Activated T-helper 1 cell treated with anti-CD3 and anti-CD28 coated beads, Interleukin-2, amount 50 U/mL, for 16 hours (primary cell): ENCODE results near the gene NCK2.

Source experiments
- DNase-seq, 2 donors: peaks; one replicate each; pipeline ENCODE4 v3.0.0-alpha.2; 2020; ENCODE audit warnings: low read depth in 1 of 2, low spot score in 1 of 2

The NCK2 gene

DNA sequence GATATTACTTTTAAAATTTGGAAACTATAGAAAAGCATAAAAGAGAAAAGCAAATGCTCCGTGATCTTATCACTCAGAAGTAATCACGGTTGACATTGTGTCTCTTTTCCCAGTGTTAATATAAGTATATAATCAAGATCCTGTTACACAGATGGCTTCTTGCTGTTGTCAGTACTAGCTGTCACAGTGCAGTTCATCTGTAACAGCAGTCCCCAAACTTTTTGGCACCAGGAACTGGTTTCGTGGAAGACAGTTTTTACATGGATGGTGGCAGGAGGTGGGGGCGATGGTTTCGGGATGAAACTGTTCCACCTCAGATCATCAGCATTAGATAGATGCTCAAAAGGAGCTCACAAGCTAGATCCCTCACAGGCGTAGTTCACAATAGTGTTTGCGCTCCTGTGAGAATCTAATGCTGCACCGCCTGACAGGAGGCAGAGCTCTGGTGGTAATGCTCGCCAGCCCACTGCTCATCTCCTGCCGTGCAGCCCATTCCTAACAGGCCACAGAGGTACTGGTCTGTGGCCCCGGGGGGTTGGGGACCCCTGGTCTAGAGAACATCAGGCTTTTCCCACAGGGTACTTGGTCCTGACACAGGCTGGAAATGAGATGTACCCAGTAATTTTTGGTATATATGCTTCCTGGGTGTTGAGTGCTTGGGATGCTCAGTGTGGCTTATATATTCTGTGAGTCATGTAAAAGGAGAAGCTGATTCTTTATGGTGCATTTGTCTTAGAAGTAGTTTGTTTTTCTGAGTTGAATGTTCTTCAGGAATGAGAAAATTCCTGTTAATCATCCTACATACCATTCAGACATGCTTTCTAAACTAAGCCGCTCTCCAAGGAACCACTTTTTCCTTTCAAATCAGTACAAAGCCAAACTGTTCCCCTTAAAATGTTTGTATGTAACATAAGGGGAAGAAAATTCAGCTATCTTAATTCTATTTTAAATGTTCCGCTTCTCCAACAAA is 121.8 kb downstream of the NCK2 start:
- no peak for DNase-seq

DNA sequence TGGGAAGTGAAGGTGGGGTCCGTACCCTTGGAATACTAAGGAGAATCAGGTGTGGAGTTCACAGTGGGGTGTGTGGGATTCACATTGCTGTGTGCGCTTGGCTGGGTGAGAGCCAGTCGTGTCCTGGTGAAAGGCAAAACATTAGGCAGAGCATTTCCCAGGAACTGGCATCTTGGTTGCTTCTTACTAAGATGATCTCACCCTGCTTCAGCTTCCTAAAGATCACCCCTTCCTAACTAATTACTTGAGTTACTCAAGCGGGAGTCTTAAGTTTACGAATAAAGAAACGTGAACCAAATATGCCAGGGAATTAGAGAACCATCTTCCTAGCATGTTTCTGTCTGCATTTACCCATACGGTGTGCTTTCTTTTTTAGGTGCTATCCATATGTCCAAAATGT is 122.9 kb downstream of the NCK2 start:
- DNase-seq, result no peak

DNA sequence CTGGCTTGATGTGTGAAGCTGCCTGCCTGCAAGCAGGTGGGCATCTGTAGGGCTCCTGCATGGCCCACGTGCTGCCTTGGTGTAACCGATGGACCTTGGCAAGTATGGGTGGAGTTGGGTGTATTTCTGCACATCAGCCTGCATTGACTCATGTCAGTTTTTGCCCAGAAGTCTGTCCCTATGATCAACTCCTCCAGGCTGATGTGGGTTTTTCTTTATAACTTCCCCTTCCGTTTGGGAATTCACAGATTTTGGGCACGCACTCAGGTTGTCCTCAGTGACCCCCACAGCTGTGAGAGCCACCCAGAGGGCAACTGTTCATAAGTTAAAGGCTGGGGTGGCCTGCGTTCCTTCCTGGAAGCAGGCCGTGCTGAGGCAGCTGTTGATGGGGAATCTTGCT is 123.3 kb downstream of the NCK2 start:
- DNase-seq, result no peak

DNA sequence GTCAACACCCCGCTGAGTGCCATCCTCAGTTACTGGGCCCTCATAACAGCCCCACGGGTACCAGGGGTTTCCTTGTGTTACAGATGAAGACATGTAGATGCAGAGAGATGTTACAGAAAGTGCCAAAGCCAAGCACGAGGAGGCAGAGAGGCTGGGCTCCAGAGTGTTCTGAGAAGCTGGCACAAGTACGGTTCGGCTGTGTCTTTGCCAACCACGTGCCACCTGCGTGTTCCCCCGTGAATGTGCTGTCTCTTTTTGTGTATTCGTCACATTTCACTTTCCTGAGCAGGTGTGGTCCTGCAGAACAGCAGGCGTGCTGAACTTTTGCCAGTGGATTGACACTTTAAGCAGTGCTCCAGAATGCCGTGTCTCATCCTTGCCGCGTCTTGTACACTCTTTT is 124.6 kb downstream of the NCK2 start:
- no peak for DNase-seq

DNA sequence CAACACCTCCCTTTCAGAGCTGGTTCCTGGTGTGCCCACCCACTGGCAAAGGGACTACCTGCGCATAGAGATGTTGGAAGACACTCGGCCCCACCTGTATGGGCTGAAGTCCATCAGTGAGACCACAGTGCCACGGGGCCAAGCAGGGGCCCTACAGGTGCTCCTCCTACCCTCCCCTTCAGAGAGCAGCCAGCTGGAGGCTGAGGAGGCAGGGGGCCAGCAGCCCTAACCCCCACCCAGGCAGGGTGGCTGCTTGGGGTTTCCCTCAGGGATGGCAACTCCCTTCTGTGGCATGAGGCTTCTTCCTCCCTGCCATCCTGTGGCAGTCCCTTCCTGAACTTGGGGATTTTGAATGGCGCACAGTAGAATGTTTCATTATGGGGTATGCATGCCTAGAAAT is 125.3 kb downstream of the NCK2 start:
- no peak for DNase-seq

DNA sequence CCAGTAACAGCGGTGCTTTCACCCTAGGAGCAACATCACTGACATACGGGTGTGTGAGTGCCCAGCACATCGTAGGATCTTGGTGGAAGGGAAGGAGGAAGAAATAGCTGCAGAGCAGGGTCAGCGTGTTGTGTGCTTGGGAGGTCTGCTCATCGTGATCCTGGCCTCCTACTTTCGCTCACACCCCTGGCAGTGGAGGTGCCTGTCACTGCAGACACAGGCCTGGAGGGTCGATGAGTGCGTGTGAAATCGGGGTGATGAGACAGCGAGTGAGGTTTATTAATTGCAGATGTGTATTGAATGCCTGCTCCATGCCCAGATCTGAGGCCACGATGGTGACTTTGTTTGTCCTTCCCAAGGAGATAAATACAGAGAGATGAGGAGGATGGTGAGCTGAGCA is 126.1 kb downstream of the NCK2 start:
- DNase-seq, result no peak

DNA sequence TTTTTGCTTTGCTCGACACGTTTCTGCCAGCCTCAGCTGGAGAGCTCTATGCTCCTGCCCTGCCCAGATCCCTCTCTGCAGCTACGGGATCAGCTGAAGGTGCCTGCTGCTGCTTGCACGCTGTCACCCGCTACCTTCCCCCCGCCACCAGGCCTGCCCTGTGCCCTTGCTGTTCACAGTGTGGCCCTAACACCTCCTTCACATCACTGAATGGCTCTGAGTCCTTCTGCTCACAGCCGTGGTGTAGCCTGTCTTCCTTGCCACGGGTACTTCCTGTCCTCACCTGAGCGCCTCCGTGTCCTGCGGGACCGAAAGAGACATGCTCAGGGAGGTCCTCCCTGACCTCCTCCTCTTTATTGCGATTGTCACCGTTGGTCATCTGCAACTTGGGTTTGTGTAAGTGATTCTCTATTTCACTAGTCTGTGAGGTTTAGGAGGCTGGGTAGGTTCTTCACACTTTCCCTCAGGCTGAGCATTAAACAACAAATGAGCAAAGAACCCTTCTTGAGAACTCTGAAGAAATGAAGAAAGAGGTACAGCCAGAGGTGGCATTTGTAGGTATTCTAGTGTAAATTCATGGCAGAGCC is 127.5 kb downstream of the NCK2 start:
- DNase-seq, result no peak

DNA sequence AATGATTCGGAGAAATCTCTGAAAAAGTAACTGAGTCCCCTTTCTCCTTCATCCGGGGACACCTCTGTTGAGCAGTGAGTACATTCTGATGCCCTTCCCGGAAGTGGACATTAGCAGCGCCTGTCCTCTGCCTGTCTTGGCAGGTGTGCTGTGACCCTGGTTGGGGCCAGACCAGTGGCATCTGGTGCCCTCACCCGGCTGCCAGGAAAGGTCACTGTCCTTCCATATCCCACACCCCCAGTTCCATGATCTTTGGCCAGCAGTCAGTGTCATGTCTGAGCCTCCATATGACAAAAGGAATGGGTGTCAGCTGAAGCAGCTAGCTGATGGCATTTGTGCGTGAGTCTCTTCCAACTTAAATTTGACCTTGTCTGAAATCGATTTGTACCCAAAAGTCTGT is 128.1 kb downstream of the NCK2 start:
- no peak for DNase-seq

DNA sequence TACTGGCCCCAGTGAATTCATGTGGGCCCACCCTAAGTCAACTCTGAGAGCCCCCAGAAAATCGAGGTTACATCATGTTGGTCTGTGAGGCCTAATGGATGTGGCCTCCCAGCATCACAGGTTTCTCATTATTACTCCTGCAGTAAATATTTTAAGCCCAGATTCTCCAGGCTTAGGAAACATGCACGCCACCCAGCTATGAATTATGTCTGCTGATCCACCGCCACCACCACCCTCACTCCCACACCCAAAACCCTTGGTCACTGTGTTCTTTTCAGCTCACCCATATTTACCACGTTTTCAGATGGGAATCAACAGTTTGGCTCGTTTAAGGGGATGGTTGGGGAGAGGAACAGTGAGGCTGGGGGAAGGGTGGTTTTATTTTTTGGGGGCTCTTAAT is 128.6 kb downstream of the NCK2 start:
- no peak for DNase-seq

DNA sequence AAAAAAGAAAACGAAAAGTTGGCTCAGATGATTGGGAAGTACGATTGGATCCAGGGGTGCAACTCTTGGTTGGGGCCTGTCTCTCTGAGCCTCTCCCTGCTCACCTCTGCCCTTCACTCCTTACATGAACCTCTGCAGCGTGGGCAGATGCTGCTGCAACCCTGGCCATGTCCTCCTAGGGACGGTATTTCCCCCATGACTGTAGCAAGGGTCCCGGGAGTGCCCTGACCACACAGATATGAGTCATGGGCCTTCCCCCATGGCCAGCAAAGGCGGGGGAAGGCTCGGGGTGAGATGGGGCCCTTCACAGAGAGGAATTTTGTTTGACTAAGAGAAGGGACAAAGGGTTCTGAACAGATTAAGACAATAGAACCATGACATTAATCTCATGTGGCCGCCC is 129.0 kb downstream of the NCK2 start:
- DNase-seq, result peak in 1 of 2 donors; percentile 59

DNA sequence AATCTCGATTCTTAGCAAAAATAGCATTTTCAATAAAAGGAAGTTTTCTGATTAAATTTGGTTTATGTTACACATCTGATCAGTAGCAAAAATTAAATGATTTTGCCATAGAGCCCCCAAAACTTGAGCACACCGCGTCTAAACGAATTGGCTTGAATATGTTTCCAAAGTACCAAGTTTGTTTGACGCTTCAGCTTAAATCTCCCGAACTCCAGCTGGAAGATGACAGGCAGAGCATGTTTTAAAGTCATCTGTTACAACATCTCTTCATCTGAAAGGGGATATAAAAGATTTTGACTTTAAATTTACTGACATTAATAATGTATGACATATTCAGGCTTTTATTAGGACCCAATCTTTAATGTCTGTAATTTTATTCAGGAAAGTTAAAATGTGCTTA is 129.8 kb downstream of the NCK2 start:
- DNase-seq, result no peak

DNA sequence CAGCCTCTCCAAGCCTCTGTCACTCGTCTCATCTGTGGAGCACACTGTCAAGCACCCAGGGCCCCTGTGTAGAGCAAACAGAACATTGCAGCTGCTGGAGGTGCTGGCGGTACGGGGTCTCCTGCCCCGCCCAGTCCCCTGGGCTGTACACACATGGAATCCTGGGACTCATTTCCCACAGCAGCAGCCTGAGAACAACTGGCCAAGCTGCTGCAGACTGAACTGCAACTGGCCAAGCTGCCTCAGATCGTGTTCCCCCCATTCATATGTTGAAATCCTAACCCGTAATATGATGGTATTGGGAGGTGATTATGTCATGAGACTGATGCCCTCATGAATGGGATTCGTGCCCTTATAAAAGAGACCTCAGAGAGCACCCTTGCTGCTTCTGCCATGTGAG is 130.5 kb downstream of the NCK2 start:
- DNase-seq, result no peak

DNA sequence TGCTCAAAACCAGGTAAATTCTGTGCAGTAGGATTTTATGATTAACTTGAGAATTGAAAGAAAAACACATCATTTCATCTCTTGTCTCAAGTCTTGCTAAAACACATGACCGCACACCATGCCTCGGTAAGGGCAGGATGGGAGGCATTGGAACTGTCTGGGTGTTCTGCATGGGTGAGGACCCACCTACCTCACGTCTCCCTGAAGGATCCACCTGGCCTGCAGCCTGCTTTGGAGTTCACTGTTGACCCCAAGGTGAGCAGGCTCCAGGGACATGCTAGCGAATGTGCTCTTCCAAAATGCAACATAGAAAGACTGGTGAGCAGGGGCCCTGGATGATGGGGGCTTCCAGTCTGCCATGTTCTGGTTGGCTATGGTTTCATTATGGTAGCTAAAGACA is 131.5 kb downstream of the NCK2 start:
- DNase-seq, result no peak

DNA sequence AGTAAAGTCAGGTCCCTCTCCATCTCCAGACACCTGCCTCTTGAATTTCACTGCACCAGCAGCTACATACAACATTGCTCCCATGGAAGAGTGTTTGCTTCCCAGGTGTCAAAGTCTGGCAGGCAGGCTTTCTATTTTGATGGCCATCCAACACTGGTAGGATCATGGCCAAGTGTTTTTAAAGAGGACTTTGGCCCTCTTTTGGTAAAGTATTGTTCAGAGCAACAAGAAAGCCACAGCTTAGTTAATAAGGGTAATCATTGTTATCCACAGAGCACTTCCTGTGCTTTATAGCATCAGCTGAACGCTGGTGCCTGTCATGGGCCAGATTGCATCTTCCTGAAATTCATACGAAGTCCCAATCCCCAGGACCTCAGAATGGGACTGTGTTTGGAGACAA is 133.2 kb downstream of the NCK2 start:
- DNase-seq, result no peak

DNA sequence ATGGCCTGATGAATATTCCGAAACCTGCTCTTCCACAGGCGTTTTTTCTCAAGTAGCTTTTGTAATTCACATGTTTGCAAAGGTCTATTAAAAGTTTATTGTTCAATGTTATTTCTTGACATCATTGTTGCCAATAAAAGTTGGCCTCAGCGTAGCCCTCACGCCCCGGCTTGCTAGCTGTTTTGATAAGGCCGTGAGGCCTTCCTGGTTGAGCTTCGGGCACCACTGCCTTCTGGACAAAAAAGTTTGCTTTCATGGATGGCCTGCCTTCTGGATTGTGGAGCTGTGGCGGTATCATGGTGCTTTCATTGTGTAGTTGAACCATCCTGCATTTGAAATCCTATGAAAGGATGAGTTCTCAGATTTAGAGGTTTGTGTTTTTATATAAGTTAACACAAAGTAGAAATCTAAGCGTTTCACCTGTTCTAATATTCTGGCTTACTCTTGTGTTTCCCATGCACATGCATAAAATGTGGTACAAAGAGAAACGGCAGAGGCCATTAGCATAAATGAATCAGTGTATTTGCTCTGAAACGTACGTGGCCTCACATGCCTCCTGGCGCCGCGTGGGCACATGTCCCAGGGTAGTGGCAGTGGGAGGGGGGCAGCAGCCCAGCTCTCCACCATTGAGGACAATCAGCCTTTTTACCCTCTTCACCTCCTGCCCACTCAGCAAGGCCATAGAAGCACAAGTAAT is 134.5 kb downstream of the NCK2 start:
- DNase-seq, result no peak

DNA sequence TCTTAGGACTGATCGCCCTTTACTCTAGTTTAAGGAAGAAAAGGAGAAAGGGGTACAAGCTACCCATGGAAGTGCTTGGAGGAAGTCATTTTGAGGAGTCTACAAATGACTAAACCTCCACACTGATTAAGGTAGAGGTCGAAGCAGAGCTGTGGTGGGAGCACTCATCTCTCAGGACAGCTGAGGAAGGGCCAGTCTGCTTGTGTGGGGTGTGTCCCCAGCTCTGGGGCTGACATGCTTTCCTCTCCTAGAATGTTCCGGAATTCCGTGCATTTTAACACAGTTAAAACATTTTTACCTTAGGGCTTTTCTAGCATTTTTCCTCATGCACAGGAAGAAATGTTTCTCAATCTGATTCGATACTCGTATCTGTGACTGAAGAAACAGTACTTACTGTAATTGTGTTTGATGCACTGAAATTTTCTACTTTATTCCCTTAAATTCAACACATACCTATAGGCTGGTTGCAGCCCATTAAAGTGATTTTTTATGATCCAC is 135.1 kb downstream of the NCK2 start:
- no peak for DNase-seq

DNA sequence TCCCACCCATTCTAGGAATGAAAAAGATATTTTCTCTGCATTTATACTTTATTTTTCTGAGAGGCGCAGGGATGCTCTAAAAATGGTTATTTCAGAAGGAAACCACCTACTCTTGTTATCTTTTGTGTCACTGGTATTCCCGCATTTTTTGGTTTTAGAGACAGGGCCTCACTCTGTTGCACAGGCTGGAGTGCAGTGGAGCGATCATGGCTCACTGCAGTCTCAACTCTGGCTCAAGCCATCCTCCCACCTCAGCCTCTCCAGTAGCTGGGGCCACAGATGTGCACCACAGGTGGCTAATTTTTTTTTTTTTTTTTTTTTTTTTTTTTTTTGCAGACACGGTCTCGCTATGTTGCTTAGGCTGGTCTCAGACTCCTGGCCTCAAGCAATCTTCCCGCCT is 135.9 kb downstream of the NCK2 start:
- DNase-seq, result no peak

DNA sequence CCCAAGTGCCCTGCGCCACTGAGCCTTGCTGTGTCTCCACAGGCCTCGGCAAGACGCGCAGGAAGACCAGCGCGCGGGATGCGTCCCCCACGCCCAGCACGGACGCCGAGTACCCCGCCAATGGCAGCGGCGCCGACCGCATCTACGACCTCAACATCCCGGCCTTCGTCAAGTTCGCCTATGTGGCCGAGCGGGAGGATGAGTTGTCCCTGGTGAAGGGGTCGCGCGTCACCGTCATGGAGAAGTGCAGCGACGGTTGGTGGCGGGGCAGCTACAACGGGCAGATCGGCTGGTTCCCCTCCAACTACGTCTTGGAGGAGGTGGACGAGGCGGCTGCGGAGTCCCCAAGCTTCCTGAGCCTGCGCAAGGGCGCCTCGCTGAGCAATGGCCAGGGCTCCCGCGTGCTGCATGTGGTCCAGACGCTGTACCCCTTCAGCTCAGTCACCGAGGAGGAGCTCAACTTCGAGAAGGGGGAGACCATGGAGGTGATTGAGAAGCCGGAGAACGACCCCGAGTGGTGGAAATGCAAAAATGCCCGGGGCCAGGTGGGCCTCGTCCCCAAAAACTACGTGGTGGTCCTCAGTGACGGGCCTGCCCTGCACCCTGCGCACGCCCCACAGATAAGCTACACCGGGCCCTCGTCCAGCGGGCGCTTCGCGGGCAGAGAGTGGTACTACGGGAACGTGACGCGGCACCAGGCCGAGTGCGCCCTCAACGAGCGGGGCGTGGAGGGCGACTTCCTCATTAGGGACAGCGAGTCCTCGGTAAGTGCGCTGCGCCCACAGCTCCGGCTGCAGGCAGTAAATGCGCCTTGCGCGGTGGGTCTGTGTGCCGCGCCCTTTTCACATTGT is 136.8 kb downstream of the NCK2 start:
- no peak for DNase-seq

DNA sequence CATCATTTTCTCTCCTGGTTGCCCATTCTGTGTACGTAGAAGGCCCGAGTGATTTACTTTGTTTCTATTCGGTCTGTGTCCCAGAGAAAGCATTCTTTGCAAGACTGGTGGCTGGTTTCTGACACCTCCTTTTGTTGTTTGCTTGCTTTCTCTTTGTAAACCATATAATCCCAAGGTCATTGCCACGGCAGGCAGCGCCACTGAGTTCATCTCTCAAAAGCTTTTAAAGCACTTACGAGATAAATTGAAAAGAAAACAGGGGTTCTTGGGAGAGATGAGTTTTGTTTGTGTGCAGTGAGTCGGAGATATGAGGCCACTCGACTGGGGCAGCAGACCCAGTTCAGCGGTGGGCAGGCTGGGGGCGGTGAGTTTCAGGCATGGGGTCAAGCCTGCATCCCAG is 137.6 kb downstream of the NCK2 start:
- DNase-seq, result no peak

DNA sequence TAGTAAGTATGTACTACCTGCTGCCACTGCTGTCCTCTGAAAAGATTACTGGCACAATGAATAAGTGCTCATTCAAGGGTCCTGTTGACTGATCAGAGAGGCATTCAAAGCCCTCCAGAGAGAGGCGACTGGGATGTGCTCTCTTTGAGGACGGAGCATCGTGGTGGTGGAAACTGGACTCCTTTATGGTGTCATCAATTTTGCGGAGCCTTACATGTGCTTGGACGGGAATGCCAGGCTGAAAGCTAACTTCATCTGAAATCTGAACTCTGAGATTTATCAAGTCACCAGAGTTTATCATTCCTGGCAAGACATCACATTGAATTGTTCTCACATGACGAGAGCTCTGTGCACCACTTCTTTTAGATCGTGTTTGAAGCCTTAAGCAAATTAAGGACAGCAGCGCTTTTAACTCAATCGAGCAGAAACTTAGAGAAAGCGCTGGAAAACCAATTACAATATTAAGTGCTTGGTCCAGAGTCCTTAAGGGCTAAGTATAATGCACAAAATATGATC is 138.3 kb downstream of the NCK2 start:
- no peak for DNase-seq
